B cell (primary cell): ENCODE measurements around the gene SPP1. TPM values are rescaled to one million over a fixed set of nuclear protein-coding genes. Genes with fewer than 3 reads are reported as not detected.

Source experiments
- ATAC-seq: fragments of 200-7000 bp; cut with Tn5 transposase; one replicate; pipeline ENCODE4 v1.10.0; 2021; ENCODE audit warnings: low read depth, mild to moderate bottlenecking, moderate number of reproducible peaks, moderate library complexity
- CTCF ChIA-PET: fragments of 350-600 bp; sonication (Branson Sonifier 250); formaldehyde crosslinking; loops from one replicate; lab custom pipeline; 2021; ENCODE audit warnings: antibody characterized with exemption, inconsistent platforms; lab: Charles Lee
- POLR2A ChIA-PET: fragments of 350-600 bp; sonication (Branson Sonifier 250); formaldehyde crosslinking; loops from one replicate; lab custom pipeline; 2021; ENCODE audit warnings: antibody characterized with exemption; lab: Charles Lee
- DNase-seq: peaks from one replicate; pipeline ENCODE4 v3.0.0; 2013
- H2AFZ ChIP-seq: 2 replicates; pipeline ENCODE4 v1.6.1; 2012; ENCODE audit warnings: mild to moderate bottlenecking, low read depth, low read length; ENCODE audit not compliant: insufficient read depth, poor library complexity, severe bottlenecking
- H3K27ac ChIP-seq, 2 donors: 1 replicate in 1 of 2; 2 replicates in 1 of 2; pipeline ENCODE4 v1.5.1; 2012 to 2013; ENCODE audit warnings: low read length in 2 of 2, mild to moderate bottlenecking in 2 of 2, moderate library complexity in 1 of 2
- H3K27me3 ChIP-seq, 4 experiments: fragments of 200-600 bp in 1 of 4; sonication (generic) in 1 of 4; replicated peaks in 1 of 4; 1 replicate in 2 of 4; 2 replicates in 2 of 4; pipeline versions ENCODE4 v1.6.1 to v1.7.0; 2013 to 2016; ENCODE audit warnings: low read length in 3 of 4, mild to moderate bottlenecking in 2 of 4, mixed read lengths in 1 of 4, moderate library complexity in 1 of 4; ENCODE audit not compliant: insufficient read depth in 4 of 4, control insufficient read depth in 3 of 4; ENCODE audit errors: control extremely low read depth in 1 of 4
- H3K36me3 ChIP-seq, 2 experiments: replicated peaks in 1 of 2; 1 replicate in 1 of 2; 2 replicates in 1 of 2; pipeline versions ENCODE4 v1.6.1 to v1.7.1; 2013; ENCODE audit warnings: low read length in 1 of 2; ENCODE audit not compliant: insufficient read depth in 2 of 2, control insufficient read depth in 1 of 2; ENCODE audit errors: control extremely low read depth in 1 of 2, extremely low read depth in 1 of 2
- H3K4me1 ChIP-seq, 2 donors: fragments of 200-600 bp in 1 of 2; sonication (generic) in 1 of 2; 1 replicate in 1 of 2; 2 replicates in 1 of 2; pipeline versions ENCODE4 v1.5.1 to v1.6.1; 2013 to 2017; ENCODE audit warnings: low read length in 2 of 2; ENCODE audit not compliant: control insufficient read depth in 2 of 2, insufficient read depth in 2 of 2
- H3K4me2 ChIP-seq: replicated peaks from 2 replicates; pipeline ENCODE3; 2012; ENCODE audit warnings: mild to moderate bottlenecking, low read depth, low read length; ENCODE audit not compliant: poor library complexity, severe bottlenecking
- H3K4me3 ChIP-seq, 5 experiments: fragments of 200-600 bp in 1 of 5; sonication (generic) in 1 of 5; 1 replicate in 3 of 5; 2 replicates in 2 of 5; pipeline versions ENCODE4 v1.5.1 to v1.7.0; 2011 to 2016; ENCODE audit warnings: low read length in 4 of 5, mild to moderate bottlenecking in 4 of 5, low read depth in 2 of 5, control low read depth in 1 of 5, moderate library complexity in 1 of 5; ENCODE audit not compliant: insufficient read depth in 1 of 5; ENCODE audit errors: control extremely low read depth in 1 of 5, extremely low read depth in 1 of 5
- H3K79me2 ChIP-seq: fragments of 200-600 bp; sonication (generic); one replicate; pipeline ENCODE4 v1.6.0; 2016; ENCODE audit warnings: low read length; ENCODE audit not compliant: control insufficient read depth, insufficient read depth
- H3K9ac ChIP-seq: fragments of 200-600 bp; sonication (generic); 2 replicates; pipeline ENCODE4 v1.6.1; 2017; ENCODE audit warnings: mild to moderate bottlenecking, low read length, moderate library complexity
- H3K9me3 ChIP-seq, 3 donors: one replicate each; pipeline versions ENCODE4 v1.6.1 to v1.7.1; 2013; ENCODE audit warnings: low read length in 2 of 3; ENCODE audit not compliant: control insufficient read depth in 2 of 3, insufficient read depth in 1 of 3; ENCODE audit errors: control extremely low read depth in 1 of 3
- H4K20me1 ChIP-seq: 2 replicates; pipeline ENCODE4 v1.6.0; 2012; ENCODE audit warnings: mild to moderate bottlenecking, low read length; ENCODE audit not compliant: insufficient read depth, control insufficient read depth, poor library complexity, severe bottlenecking
- H3K27ac Mint-ChIP-seq: one replicate; pipeline ENCODE4 v1.8.0; 2021; ENCODE audit warnings: mixed read lengths
- H3K27me3 Mint-ChIP-seq: one replicate; pipeline ENCODE4 v1.8.0; 2021; ENCODE audit warnings: mixed read lengths
- H3K4me1 Mint-ChIP-seq: one replicate; pipeline ENCODE4 v1.8.0; 2021; ENCODE audit warnings: mixed read lengths
- H3K4me3 Mint-ChIP-seq: one replicate; pipeline ENCODE4 v1.8.0; 2021; ENCODE audit warnings: mixed read lengths
- H3K9me3 Mint-ChIP-seq: one replicate; pipeline ENCODE4 v1.8.0; 2022; ENCODE audit warnings: mixed read lengths; ENCODE audit not compliant: insufficient read depth
- EZH2 ChIP-seq: IDR thresholded peaks from 2 replicates; pipeline ENCODE4 v1.6.1; 2012; ENCODE audit warnings: borderline replicate concordance, low read depth, mild to moderate bottlenecking, moderate library complexity, low read length; ENCODE audit not compliant: insufficient read depth, poor library complexity, severe bottlenecking
- WGBS: methylation state at CpG from one replicate; pipeline ENCODE4 v1.1.5; 2013; ENCODE audit warnings: missing lambda C conversion rate; ENCODE audit not compliant: insufficient coverage; 5-methylcytosine and 5-hydroxymethylcytosine counted together
- intact Hi-C: fragments of 100-400 bp; cut with micrococcal nuclease; formaldehyde crosslinking; loops from one replicate; pipeline ENCODE4 v1.10.0; 2022
- polyA plus RNA-seq: library from polyadenylated mRNA; depleted of rRNA; stranded (reverse); fragments of >200 nt; gene quantifications from 2 replicates; pipeline ENCODE4 v1.2.3, GENCODE V29; 2012
- total RNA-seq, 2 donors: library from RNA; stranded (reverse); fragments of 120-200 nt in 1 of 2; gene quantifications; 1 replicate in 1 of 2; 2 replicates in 1 of 2; pipeline versions ENCODE4 v1.2.3 to v1.2.4, GENCODE V29; 2013 to 2022
- TF ChIP-seq, protein P1 (sequence below): fragments of 200-600 bp; IDR thresholded peaks from one replicate; pipeline ENCODE4 v1.8.0; 2022; ENCODE audit warnings: antibody characterized with exemption, mild to moderate bottlenecking

SPP1 gene
- total and polyA plus RNA-seq, 2 donors (not counting 1 experiment from before 2014, with no cell fraction given), result not detected

DNA sequence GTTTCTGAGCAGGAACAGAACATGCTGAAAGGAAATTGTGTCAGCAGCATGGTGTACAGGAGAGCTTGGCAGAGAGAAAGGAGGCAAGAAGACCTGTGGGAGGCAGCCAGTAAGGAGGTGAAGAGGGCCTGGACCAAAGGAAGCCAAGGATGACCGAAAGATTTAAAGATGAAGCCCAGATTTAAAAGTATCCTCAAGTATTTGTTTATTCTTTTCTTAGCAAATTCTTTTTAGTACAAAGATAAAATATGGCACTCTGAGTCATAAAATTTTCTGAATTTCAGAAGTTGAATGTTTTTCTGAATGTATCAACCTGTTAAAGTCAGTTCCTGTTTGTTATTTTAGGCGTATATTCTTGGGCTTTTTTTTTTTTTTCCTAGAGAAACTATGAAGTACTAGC is 35.5 kb downstream of the SPP1 start:
- H3K4me2 ChIP-seq, result no peak overlapping the region
- no peak overlapping the region for H3K4me3 Mint-ChIP-seq
- TF ChIP-seq EZH2, result no peak
- TF ChIP-seq, protein P1, sequence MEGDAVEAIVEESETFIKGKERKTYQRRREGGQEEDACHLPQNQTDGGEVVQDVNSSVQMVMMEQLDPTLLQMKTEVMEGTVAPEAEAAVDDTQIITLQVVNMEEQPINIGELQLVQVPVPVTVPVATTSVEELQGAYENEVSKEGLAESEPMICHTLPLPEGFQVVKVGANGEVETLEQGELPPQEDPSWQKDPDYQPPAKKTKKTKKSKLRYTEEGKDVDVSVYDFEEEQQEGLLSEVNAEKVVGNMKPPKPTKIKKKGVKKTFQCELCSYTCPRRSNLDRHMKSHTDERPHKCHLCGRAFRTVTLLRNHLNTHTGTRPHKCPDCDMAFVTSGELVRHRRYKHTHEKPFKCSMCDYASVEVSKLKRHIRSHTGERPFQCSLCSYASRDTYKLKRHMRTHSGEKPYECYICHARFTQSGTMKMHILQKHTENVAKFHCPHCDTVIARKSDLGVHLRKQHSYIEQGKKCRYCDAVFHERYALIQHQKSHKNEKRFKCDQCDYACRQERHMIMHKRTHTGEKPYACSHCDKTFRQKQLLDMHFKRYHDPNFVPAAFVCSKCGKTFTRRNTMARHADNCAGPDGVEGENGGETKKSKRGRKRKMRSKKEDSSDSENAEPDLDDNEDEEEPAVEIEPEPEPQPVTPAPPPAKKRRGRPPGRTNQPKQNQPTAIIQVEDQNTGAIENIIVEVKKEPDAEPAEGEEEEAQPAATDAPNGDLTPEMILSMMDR, result no peak
- no peak overlapping the region for H3K27ac ChIP-seq
- peaks cover 10% of the 10 kb centered on the region for H3K79me2 ChIP-seq
- H3K9me3 Mint-ChIP-seq, result no peaks in the 10 kb centered on the region
- peaks cover 0 to 3% (median 0%) of the 10 kb centered on the region in 3 donors for H3K9me3 ChIP-seq
- no peak overlapping the region for H3K4me3 ChIP-seq
- DNase-seq (no peak), ATAC-seq (no peak)
- POLR2A ChIA-PET, result no interaction called here
- H3K9ac ChIP-seq, result no peak overlapping the region
- no peak overlapping the region for H2AFZ ChIP-seq
- peaks cover 5% of the 10 kb centered on the region for H3K27me3 Mint-ChIP-seq
- no peaks in the 10 kb centered on the region for H3K36me3 ChIP-seq
- WGBS, result no CpG with 5 or more reads among the region's 2 CpGs
- no peak overlapping the region for H3K27ac Mint-ChIP-seq
- CTCF ChIA-PET, result no interaction called here
- intact Hi-C loops, result no loop called here
- peaks cover 35% of the 10 kb centered on the region for H3K4me1 Mint-ChIP-seq
- H3K27me3 ChIP-seq, result peaks cover 0 to 8% (median 0%) of the 10 kb centered on the region in 4 experiments
- H3K4me1 ChIP-seq, result peaks cover 14 to 15% of the 10 kb centered on the region in 2 donors
- no peaks in the 10 kb centered on the region for H4K20me1 ChIP-seq

DNA sequence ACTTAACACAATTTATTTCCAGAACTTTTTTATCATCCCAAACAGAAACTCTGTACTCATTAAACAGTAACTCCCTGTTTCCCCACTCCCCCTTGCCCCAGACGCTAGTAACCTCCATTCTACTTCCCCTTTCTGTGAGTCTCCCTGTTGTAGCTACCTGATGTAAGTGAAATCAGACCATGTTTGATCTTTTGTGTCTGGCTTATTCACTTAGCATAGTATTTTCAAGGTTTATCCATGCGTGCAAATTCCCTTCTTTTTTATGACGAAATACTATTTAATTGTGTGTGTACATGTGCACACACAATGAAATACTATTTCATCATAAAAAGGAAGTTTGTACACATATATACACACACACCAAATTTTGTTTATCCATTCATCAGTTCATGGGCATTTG is 37.1 kb downstream of the SPP1 start:
- H3K27me3 Mint-ChIP-seq, result no peaks in the 10 kb centered on the region
- H2AFZ ChIP-seq, result no peak overlapping the region
- H3K27ac ChIP-seq, result no peak overlapping the region
- no peak overlapping the region for H3K4me3 ChIP-seq
- CTCF ChIA-PET, result interaction anchor here (1.4 kb wide), 1 partner anchor 22 kb away, joined by 6 read pairs; no protein-coding TSS in a partner anchor
- no peaks in the 10 kb centered on the region for H3K9me3 ChIP-seq
- H3K4me1 ChIP-seq, result peaks cover 10 to 15% of the 10 kb centered on the region in 2 donors
- POLR2A ChIA-PET, result no interaction called here
- H3K27me3 ChIP-seq, result no peaks in the 10 kb centered on the region
- DNase-seq (peak; percentile 48), ATAC-seq (no peak)
- H3K36me3 ChIP-seq, result no peaks in the 10 kb centered on the region
- peaks cover 27% of the 10 kb centered on the region for H3K4me1 Mint-ChIP-seq
- H3K79me2 ChIP-seq, result peaks cover 10% of the 10 kb centered on the region
- no peak overlapping the region for H3K4me3 Mint-ChIP-seq
- peak overlapping the region; percentile 0 for H3K4me2 ChIP-seq
- H4K20me1 ChIP-seq, result no peaks in the 10 kb centered on the region
- 0% methylated on average over 1 of the region's 3 CpGs for WGBS
- no peak overlapping the region for H3K27ac Mint-ChIP-seq
- no peaks in the 10 kb centered on the region for H3K9me3 Mint-ChIP-seq
- no peak overlapping the region for H3K9ac ChIP-seq
- intact Hi-C loops, result no loop called here
- TF ChIP-seq EZH2, result no peak
- TF ChIP-seq, protein P1, result no peak
